Dermis microvascular lymphatic vessel endothelial cell (primary cell): ENCODE results near the gene ACOT8. TPM values are rescaled to one million over a fixed set of nuclear protein-coding genes. Genes with fewer than 3 reads are reported as not detected.
"Not testable (repeated sequence)": the region's sequence is repeated elsewhere in the genome, so short reads cannot be mapped to it uniquely, and the experiment has no call there.

Experiments
- DNase-seq, 2 donors: peaks; one replicate each; pipeline versions ENCODE4 v3.0.0 to v3.0.0-alpha.2; 2010; ENCODE audit warnings: low read depth in 2 of 2
- total RNA-seq: library from RNA; depleted of rRNA; stranded (reverse); fragments of >200 nt; gene quantifications from 2 replicates; pipeline ENCODE4 v1.2.1, GENCODE V29; 2014

The ACOT8 gene
- total RNA-seq, 1 donor from 2014 or later, result 26.8 TPM

- no peak for DNase-seq
Observed at GRCh38 chr20:45853484-45853883, 3.7 kb downstream of the ACOT8 start.

GRCh38 chr20:45852326-45852725 lies 4.9 kb downstream of the ACOT8 start:
- DNase-seq, result no peak

GRCh38 chr20:45851501-45851900 lies 5.7 kb downstream of the ACOT8 start:
- no peak for DNase-seq

- DNase-seq, result no peak
Observed at GRCh38 chr20:45850926-45851325, 6.3 kb downstream of the ACOT8 start.

- DNase-seq, result no peak
Observed at GRCh38 chr20:45850238-45850637, 7.0 kb downstream of the ACOT8 start.

GRCh38 chr20:45848969-45849582 lies 8.1 kb downstream of the ACOT8 start:
- DNase-seq, result no peak

GRCh38 chr20:45848421-45848820 lies 8.8 kb downstream of the ACOT8 start:
- no peak for DNase-seq

GRCh38 chr20:45845452-45845851 lies 11.7 kb downstream of the ACOT8 start:
- no peak for DNase-seq

GRCh38 chr20:45843506-45843905 lies 13.7 kb downstream of the ACOT8 start:
- no peak for DNase-seq

- DNase-seq, result peak in 1 of 2 donors; percentile 32
Observed at GRCh38 chr20:45842169-45842812, 14.9 kb downstream of the ACOT8 start.

GRCh38 chr20:45841407-45842129 lies 15.6 kb downstream of the ACOT8 start:
- DNase-seq, result no peak

GRCh38 chr20:45840700-45841198 lies 16.4 kb downstream of the ACOT8 start:
- DNase-seq, result no peak

- no peak for DNase-seq
Observed at GRCh38 chr20:45836841-45837240, 20.4 kb downstream of the ACOT8 start.

- DNase-seq, result no peak
Observed at GRCh38 chr20:45835825-45836224, 21.4 kb downstream of the ACOT8 start.

GRCh38 chr20:45835329-45835765 lies 21.8 kb downstream of the ACOT8 start:
- DNase-seq, result no peak

GRCh38 chr20:45834797-45835161 lies 22.4 kb downstream of the ACOT8 start:
- DNase-seq, result no peak

- DNase-seq, result peak in 1 of 2 donors; percentile 70
Observed at GRCh38 chr20:45833883-45834796, 23.1 kb downstream of the ACOT8 start.

GRCh38 chr20:45833030-45833882 lies 23.9 kb downstream of the ACOT8 start, which contains the start of gene SNX21:
Gene SNX21 (plus strand): TSS chr20:45833799. CDS start chr20:45833920, 121 bp downstream.
- DNase-seq, result peak; percentile 21 to 78

GRCh38 chr20:45832619-45833018 lies 24.6 kb downstream of the ACOT8 start:
- DNase-seq, result no peak

GRCh38 chr20:45829673-45830106 lies 27.5 kb downstream of the ACOT8 start:
- DNase-seq, result not testable (repeated sequence)
